Measurements from ENCODE around the gene ZNF439.
A peak's percentile ranks its signal among the peaks of the same experiment; 100 is the strongest.
"Not testable (repeated sequence)": the region's sequence is repeated elsewhere in the genome, so short reads cannot be mapped to it uniquely, and the experiment has no call there.

Gene ZNF439

GRCh38 chr19:11848594-11849469 is at the start of gene ZNF439:
TSS of gene ZNF439 (plus strand) at chr19:11848726. CDS start at chr19:11848868, 142 bp downstream.
- DNase-seq (ENCODE audit: low read depth), result peak; percentile 81

GRCh38 chr19:11806354-11807098 is 42.0 kb upstream of the ZNF439 start:
- DNase-seq (ENCODE audit: low read depth), result no peak

- no peak for DNase-seq (ENCODE audit: low read depth)
Observed at GRCh38 chr19:11807099-11807380, 41.5 kb upstream of the ZNF439 start.

GRCh38 chr19:11813703-11814028 is 34.9 kb upstream of the ZNF439 start:
- no peak for DNase-seq (ENCODE audit: low read depth)

GRCh38 chr19:11814029-11814699 is 34.4 kb upstream of the ZNF439 start, which contains the start of gene ZNF440:
TSS of gene ZNF440 (plus strand) at chr19:11814273. CDS start at chr19:11814448, 175 bp downstream.
- peak; percentile 72 for DNase-seq (ENCODE audit: low read depth)

GRCh38 chr19:11814700-11815035 is 33.9 kb upstream of the ZNF439 start:
- no peak for DNase-seq (ENCODE audit: low read depth)

GRCh38 chr19:11821474-11822109 is 26.9 kb upstream of the ZNF439 start:
- no peak for DNase-seq (ENCODE audit: low read depth)

GRCh38 chr19:11828957-11829876 is 19.3 kb upstream of the ZNF439 start:
- DNase-seq (ENCODE audit: low read depth), result not testable (repeated sequence)

- DNase-seq (ENCODE audit: low read depth), result no peak
Observed at GRCh38 chr19:11832253-11832912, 16.1 kb upstream of the ZNF439 start.

- no peak for DNase-seq (ENCODE audit: low read depth)
Observed at GRCh38 chr19:11833541-11833940, 15.0 kb upstream of the ZNF439 start.

- not testable (repeated sequence) for DNase-seq (ENCODE audit: low read depth)
Observed at GRCh38 chr19:11835626-11836066, 12.9 kb upstream of the ZNF439 start.

GRCh38 chr19:11843722-11844121 is 4.8 kb upstream of the ZNF439 start:
- no peak for DNase-seq (ENCODE audit: low read depth)

- DNase-seq (ENCODE audit: low read depth), result not testable (repeated sequence)
Observed at GRCh38 chr19:11847615-11848014, 911 bp upstream of the ZNF439 start.

- DNase-seq (ENCODE audit: low read depth), result no peak
Observed at GRCh38 chr19:11848200-11848593, 329 bp upstream of the ZNF439 start.

- DNase-seq (ENCODE audit: low read depth), result not testable (repeated sequence)
Observed at GRCh38 chr19:11850289-11850688, 1.8 kb downstream of the ZNF439 start.

- no peak for DNase-seq (ENCODE audit: low read depth)
Observed at GRCh38 chr19:11853358-11853757, 4.8 kb downstream of the ZNF439 start.

GRCh38 chr19:11856596-11857250 is 8.2 kb downstream of the ZNF439 start:
- no peak for DNase-seq (ENCODE audit: low read depth)

GRCh38 chr19:11860721-11861120 is 12.2 kb downstream of the ZNF439 start:
- no peak for DNase-seq (ENCODE audit: low read depth)

- no peak for DNase-seq (ENCODE audit: low read depth)
Observed at GRCh38 chr19:11861301-11861700, 12.8 kb downstream of the ZNF439 start.

GRCh38 chr19:11867766-11868165 is 19.2 kb downstream of the ZNF439 start:
- not testable (repeated sequence) for DNase-seq (ENCODE audit: low read depth)

All from stimulated activated CD4-positive, alpha-beta T cell treated with anti-CD3 and anti-CD28 coated beads, Interleukin-2, amount 100 ng/mL, for 4 hours (primary cell).